ENCODE results near the gene PTPRU. TPM values are rescaled to one million over a fixed set of nuclear protein-coding genes. Genes with fewer than 3 reads are reported as not detected.

Gene PTPRU
- total and polyA plus RNA-seq, 4 donors: 1.6 to 15.1 (median 6.0) TPM

DNA sequence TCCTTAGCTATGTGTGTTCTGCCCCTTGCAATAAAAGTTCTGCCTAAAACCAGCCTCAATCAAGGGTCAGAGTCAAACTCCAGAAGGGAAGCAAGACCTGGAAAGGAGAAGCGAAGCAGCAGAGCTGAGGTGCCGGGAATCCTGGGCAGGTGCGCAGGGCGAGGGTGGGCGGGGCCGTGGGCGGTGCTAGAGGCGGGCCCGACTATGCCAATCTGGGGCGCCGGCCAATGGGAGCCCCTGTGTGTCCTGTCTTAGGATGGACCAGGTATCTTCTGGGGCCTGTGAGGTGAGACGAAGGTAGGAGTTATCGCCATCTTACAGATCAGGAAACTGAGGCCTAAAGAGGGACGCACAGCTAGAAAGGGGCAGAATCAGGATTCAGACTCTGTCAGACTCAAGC lies 120.3 kb downstream of the PTPRU start:
- peaks cover 0 to 12% (median 0%) of the 10 kb centered on the region in 4 donors for H3K27me3 ChIP-seq (ENCODE audit: control insufficient read depth in 4 of 4, insufficient read depth in 4 of 4, low read length in 3 of 4)
- 59% methylated on average over 14 of the region's 14 CpGs for WGBS

More for the DNA sequence above, 120.3 kb downstream of the PTPRU start:
- no peaks in the 10 kb centered on the region for H3K4me1 ChIP-seq (ENCODE audit: control insufficient read depth in 4 of 4, insufficient read depth in 4 of 4, low read length in 3 of 4)
- no peak overlapping the region for H3K27ac ChIP-seq (ENCODE audit: low read depth in 1 of 2, low read length in 2 of 2)
- H3K9ac ChIP-seq (ENCODE audit: low read depth in 1 of 2, low read length in 2 of 2): no peak overlapping the region
- TF ChIP-seq RAD21 (IDR thresholded peaks at IDR 0.05): no peak
- TF ChIP-seq NR2F2 (IDR thresholded peaks at IDR 0.05): no peak
- TF ChIP-seq HNF4A (conservative IDR thresholded peaks at IDR 0.05): no peak
- no peak for TF ChIP-seq FOXA1 (IDR thresholded peaks at IDR 0.05)
- no peak for TF ChIP-seq SP1 (IDR thresholded peaks at IDR 0.05)
- TF ChIP-seq, protein P1, sequence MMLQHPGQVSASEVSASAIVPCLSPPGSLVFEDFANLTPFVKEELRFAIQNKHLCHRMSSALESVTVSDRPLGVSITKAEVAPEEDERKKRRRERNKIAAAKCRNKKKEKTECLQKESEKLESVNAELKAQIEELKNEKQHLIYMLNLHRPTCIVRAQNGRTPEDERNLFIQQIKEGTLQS (IDR thresholded peaks at IDR 0.05): no peak
- no peak for TF ChIP-seq TAF1 (conservative IDR thresholded peaks at IDR 0.05)
- no peak for TF ChIP-seq FOXA2 (IDR thresholded peaks at IDR 0.05)
- TF ChIP-seq, protein P2, sequence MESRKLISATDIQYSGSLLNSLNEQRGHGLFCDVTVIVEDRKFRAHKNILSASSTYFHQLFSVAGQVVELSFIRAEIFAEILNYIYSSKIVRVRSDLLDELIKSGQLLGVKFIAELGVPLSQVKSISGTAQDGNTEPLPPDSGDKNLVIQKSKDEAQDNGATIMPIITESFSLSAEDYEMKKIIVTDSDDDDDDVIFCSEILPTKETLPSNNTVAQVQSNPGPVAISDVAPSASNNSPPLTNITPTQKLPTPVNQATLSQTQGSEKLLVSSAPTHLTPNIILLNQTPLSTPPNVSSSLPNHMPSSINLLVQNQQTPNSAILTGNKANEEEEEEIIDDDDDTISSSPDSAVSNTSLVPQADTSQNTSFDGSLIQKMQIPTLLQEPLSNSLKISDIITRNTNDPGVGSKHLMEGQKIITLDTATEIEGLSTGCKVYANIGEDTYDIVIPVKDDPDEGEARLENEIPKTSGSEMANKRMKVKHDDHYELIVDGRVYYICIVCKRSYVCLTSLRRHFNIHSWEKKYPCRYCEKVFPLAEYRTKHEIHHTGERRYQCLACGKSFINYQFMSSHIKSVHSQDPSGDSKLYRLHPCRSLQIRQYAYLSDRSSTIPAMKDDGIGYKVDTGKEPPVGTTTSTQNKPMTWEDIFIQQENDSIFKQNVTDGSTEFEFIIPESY (IDR thresholded peaks at IDR 0.05): no peak
- TF ChIP-seq YY1 (IDR thresholded peaks at IDR 0.05): no peak
- TF ChIP-seq EGR1 (IDR thresholded peaks at IDR 0.05; ENCODE audit: low read depth in 2 of 2): no peak
- TF ChIP-seq HNF4G (IDR thresholded peaks at IDR 0.05): no peak
- TF ChIP-seq JUND (IDR thresholded peaks at IDR 0.05): no peak
- TF ChIP-seq GABPA (IDR thresholded peaks at IDR 0.05 in 1 of 2, conservative IDR thresholded peaks at IDR 0.05 in 1 of 2): no peak
- TF ChIP-seq, protein P3, sequence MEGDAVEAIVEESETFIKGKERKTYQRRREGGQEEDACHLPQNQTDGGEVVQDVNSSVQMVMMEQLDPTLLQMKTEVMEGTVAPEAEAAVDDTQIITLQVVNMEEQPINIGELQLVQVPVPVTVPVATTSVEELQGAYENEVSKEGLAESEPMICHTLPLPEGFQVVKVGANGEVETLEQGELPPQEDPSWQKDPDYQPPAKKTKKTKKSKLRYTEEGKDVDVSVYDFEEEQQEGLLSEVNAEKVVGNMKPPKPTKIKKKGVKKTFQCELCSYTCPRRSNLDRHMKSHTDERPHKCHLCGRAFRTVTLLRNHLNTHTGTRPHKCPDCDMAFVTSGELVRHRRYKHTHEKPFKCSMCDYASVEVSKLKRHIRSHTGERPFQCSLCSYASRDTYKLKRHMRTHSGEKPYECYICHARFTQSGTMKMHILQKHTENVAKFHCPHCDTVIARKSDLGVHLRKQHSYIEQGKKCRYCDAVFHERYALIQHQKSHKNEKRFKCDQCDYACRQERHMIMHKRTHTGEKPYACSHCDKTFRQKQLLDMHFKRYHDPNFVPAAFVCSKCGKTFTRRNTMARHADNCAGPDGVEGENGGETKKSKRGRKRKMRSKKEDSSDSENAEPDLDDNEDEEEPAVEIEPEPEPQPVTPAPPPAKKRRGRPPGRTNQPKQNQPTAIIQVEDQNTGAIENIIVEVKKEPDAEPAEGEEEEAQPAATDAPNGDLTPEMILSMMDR (IDR thresholded peaks at IDR 0.05; ENCODE audit: low read depth, low read length, missing input control): no peak
- TF ChIP-seq, protein P4, sequence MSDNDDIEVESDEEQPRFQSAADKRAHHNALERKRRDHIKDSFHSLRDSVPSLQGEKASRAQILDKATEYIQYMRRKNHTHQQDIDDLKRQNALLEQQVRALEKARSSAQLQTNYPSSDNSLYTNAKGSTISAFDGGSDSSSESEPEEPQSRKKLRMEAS (IDR thresholded peaks at IDR 0.05): no peak
- TF ChIP-seq RXRA (IDR thresholded peaks at IDR 0.05): no peak
- TF ChIP-seq, protein P5, sequence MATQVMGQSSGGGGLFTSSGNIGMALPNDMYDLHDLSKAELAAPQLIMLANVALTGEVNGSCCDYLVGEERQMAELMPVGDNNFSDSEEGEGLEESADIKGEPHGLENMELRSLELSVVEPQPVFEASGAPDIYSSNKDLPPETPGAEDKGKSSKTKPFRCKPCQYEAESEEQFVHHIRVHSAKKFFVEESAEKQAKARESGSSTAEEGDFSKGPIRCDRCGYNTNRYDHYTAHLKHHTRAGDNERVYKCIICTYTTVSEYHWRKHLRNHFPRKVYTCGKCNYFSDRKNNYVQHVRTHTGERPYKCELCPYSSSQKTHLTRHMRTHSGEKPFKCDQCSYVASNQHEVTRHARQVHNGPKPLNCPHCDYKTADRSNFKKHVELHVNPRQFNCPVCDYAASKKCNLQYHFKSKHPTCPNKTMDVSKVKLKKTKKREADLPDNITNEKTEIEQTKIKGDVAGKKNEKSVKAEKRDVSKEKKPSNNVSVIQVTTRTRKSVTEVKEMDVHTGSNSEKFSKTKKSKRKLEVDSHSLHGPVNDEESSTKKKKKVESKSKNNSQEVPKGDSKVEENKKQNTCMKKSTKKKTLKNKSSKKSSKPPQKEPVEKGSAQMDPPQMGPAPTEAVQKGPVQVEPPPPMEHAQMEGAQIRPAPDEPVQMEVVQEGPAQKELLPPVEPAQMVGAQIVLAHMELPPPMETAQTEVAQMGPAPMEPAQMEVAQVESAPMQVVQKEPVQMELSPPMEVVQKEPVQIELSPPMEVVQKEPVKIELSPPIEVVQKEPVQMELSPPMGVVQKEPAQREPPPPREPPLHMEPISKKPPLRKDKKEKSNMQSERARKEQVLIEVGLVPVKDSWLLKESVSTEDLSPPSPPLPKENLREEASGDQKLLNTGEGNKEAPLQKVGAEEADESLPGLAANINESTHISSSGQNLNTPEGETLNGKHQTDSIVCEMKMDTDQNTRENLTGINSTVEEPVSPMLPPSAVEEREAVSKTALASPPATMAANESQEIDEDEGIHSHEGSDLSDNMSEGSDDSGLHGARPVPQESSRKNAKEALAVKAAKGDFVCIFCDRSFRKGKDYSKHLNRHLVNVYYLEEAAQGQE (IDR thresholded peaks at IDR 0.05): no peak
- no peaks in the 10 kb centered on the region for H3K36me3 ChIP-seq (ENCODE audit: control insufficient read depth in 4 of 4, insufficient read depth in 3 of 4, low read depth in 1 of 4, low read length in 3 of 4)
- no peaks in the 10 kb centered on the region for H3K9me3 ChIP-seq (ENCODE audit: control insufficient read depth in 4 of 4, low read length in 3 of 4)
- no peak for DNase-seq (ENCODE audit: low spot score)
- H3K4me3 ChIP-seq (ENCODE audit: low read depth in 1 of 3, low read length in 3 of 3): no peak overlapping the region
